AG09319 (cell line): ENCODE results near the gene SOCS7.

Experiments used
- DNase-seq: peaks from one replicate; pipeline ENCODE4 v3.0.0-alpha.2; 2010; ENCODE audit warnings: low read depth; ENCODE audit errors: extremely low read depth
- CTCF ChIP-seq: IDR thresholded peaks from 2 replicates; pipeline ENCODE4 v1.5.1; 2011; ENCODE audit warnings: low read depth, mild to moderate bottlenecking, inconsistent platforms, low read length, moderate library complexity

The SOCS7 gene

DNA sequence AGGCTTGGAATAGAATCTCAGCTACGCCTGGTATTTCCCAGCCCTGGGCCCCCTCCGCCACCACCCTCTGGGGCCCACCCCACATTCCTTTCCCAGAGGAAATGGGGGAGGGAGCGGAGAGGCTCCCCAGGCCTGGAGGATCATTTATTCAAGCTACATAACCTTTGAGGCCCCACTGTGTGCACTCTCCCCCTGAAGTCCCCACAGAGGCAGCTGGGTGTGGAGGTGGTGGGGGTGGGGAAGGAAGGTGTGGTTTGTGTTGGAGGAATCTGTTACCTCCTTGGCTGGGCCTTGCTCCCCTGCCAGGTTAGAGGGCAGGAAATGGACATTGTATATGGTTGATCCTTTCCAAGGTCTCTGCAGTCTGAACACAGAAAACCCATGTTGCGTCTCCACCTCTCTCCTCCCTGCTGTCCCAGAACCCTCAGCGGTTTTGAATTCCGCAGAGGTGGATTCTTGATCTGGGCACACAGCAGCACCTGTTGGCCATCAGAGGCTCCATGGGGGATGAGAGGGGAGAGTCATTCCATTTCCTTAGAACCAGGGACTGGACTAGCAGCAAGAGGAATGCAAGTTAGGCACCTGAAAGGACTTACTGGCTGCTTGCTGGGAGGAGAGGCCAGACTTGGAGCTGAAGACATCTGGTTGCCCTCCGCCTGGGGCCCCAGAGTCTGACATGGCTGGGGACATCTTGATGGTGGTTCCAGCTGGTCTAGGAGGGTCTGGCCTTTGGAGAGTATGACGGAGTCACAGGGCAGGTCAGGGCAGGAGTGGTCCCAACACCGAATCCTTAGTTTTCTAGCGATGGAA is 99.6 kb downstream of the SOCS7 start:
- no peak for DNase-seq

DNA sequence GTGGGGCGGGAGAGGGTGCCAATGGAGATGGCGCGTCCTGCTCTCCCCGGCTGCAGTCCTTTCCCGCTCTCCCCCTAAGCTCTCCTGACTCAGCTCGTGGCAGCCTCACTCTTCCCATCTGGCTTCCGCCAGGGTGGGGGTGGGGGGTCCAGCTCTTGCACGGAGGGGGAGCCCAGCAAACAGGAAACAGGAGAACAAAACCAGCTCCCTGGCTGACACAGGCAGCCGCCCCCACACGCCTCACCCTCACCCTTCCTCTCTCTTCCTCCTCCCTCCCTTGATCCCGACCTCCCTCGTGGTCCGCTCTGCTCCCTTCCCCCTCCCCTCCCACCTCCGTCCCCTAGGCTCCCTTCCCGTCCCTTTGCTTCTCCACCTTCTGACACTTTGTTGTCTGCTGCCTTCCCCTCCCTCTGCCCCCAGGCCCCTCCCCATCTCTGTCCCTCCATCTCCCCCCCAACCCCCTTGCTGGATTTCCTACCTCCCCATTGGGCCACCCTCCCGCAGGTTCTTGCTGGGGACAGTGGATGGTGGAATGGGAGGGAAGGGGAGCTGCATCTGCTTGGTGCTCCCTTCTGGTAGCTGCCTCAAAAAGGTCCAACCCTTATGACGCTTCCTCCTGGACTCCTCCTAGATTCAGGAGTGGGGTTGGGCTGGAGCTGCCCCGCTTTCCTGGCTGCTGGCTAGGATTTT is 100.3 kb downstream of the SOCS7 start:
- no peak for TF ChIP-seq CTCF
- DNase-seq, result peak; percentile 67

More for the DNA sequence above, 99.6 kb downstream of the SOCS7 start:
- TF ChIP-seq CTCF, result no peak

DNA sequence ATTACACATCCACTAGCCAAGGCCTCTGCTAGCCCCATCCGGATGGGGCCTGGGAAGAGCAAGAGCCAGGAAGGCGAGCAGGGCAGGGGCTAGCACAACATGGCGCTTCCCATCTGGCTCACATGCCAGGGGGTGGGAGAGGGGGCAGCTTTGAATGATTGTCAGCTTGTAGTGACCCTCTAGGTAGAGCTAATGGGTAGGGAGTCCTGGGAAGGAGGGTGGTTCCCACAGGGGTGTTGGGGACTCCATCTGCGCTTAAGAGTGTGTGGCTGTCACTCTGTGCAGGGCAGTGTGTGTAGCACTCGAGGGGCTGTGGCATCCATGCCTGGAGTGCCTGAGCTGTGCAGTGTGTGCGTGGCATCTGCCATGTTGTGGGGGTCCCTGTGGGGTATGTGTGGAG is 101.1 kb downstream of the SOCS7 start:
- TF ChIP-seq CTCF, result no peak
- DNase-seq, result no peak

DNA sequence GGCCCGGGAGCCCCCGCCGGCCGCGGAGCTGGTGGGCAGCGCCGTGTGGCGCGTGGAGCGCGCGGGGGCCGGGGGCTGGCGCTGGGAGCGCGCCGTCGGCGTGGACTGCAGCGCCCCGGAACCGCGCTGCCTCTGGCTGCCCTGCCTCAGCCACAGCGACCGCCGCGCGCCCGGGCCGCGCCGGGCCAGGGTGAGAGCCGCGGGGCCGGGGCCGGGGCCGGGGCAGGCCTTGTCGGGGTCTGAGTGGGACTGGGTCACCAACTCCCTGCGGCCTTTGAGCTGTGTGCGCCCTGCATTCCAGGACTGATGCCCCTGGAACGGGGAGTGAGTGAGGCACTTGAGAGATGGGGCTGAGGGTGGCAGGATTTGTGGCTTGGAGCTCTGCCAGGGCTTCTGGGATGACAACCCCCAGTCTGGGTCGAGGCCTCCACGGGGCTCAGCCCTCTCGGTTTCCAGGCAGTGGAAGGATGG is 102.3 kb downstream of the SOCS7 start:
- no peak for DNase-seq

GRCh38 chr17:38454532-38454931 is 102.9 kb downstream of the SOCS7 start:
- peak; percentile 59 for DNase-seq
- no peak for TF ChIP-seq CTCF

More for the DNA sequence above, 102.3 kb downstream of the SOCS7 start:
- TF ChIP-seq CTCF, result no peak
